MG63 (cell line): ENCODE data around the gene LAMA1. TPM values are rescaled to one million over a fixed set of nuclear protein-coding genes. Genes with fewer than 3 reads are reported as not detected.
A peak's percentile ranks its signal among the peaks of the same experiment; 100 is the strongest.
"Not testable (repeated sequence)": the region's sequence is repeated elsewhere in the genome, so short reads cannot be mapped to it uniquely, and the experiment has no call there.

ENCODE experiments used
- DNase-seq: peaks from one replicate; pipeline ENCODE4 v3.0.0-alpha.2; 2020
- H3K27me3 ChIP-seq: fragments of 250-450 bp; sonication (Bioruptor Pico); 2 replicates; pipeline ENCODE4 v1.5.1; 2020; ENCODE audit warnings: mild to moderate bottlenecking, moderate library complexity
- H3K36me3 ChIP-seq: fragments of 250-450 bp; sonication (Bioruptor Pico); 2 replicates; pipeline ENCODE4 v1.5.1; 2020; ENCODE audit warnings: mild to moderate bottlenecking, moderate library complexity
- H3K4me3 ChIP-seq: fragments of 250-450 bp; sonication (Bioruptor Pico); 2 replicates; pipeline ENCODE4 v1.5.1; 2020; ENCODE audit warnings: mild to moderate bottlenecking, moderate library complexity
- H3K9me3 ChIP-seq: fragments of 250-450 bp; sonication (Bioruptor Pico); 2 replicates; pipeline ENCODE4 v1.5.1; 2020; ENCODE audit warnings: mild to moderate bottlenecking, moderate library complexity
- total RNA-seq: library from RNA; depleted of rRNA; stranded (reverse); fragments of >200 nt; shearing (Covaris generic); gene quantifications from 2 replicates; pipeline ENCODE4 v1.2.3, GENCODE V29; 2014; ENCODE audit warnings: low replicate concordance

Gene LAMA1
- total RNA-seq, 1 experiment from 2014 or later: 1.6 TPM

DNA sequence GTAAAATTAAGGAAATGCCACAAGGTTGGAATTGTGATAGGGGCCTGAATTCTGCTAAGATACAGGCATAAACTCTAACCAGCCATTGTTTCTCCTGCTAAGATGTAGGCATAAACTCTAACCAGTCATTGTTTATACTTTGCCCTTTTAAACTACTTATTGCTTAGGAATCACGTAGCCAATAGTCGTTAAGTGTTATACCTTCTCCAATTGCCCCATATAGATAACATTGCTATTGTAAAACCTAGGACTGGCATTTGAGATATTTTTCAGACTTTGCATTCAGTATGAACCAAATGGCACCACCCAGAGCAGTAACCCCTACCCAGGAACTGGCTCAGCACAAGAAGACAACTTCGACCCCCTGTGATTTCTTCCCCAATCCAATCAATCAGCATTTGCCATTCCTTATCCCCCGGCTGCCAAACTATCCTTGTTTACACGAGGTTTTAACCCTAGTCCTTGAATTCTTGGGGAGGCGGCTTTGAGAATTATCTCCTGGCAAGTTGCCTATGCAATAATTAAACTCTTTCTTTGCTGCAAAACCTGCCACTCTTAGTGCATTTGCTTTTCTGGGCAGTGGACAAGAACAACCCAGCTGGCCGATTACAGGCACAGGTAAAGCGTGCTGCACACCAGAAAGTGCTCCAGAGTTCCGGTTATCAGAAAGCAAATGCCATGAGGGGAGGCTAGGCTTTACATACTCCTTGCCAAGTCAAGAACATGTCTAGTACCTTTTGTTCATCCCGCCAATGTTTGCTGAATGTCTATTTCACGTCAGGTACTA is 167.6 kb downstream of the LAMA1 start:
- no peak overlapping the region for H3K4me3 ChIP-seq
- H3K9me3 ChIP-seq: no peaks in the 10 kb centered on the region
- H3K27me3 ChIP-seq: no peaks in the 10 kb centered on the region
- no peak for DNase-seq
- no peaks in the 10 kb centered on the region for H3K36me3 ChIP-seq

DNA sequence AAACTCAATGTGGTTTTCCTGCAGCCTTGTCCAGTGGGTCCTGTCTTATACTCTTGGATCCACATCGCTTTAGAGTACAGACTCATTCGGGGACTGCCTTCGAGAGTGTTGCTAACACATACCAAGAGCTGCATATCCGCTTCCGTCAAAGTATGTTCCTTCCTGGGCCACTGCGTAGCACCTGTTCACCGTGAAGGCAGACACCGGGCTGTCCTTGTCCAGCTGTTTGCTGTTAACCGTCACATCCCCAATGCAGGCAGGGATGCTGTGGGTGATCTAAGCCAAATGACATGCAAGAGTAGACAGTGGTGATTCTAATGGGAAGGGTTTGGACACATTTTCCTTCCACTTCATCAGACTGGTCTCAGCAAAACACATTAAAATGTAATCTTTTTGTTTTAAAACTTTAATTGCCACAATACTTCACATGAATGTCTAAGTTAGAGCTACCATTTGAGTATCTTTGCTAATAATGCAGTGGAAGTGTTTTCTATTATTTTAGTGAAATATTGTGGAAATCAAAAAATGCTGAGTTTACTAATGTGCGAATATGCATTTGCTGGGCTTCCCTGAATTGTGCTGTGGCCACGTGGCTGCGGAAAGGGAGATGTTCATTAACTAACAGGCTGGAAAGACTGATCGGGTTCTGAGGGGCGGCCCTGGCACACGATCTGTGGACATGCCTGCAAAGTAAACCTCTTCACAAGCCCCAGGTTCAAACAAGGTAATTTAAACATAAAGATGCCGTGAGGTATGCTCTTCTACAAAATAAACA is 169.1 kb downstream of the LAMA1 start:
- H3K9me3 ChIP-seq: no peaks in the 10 kb centered on the region
- no peaks in the 10 kb centered on the region for H3K27me3 ChIP-seq
- H3K36me3 ChIP-seq: no peaks in the 10 kb centered on the region
- H3K4me3 ChIP-seq: no peak overlapping the region
- no peak for DNase-seq

DNA sequence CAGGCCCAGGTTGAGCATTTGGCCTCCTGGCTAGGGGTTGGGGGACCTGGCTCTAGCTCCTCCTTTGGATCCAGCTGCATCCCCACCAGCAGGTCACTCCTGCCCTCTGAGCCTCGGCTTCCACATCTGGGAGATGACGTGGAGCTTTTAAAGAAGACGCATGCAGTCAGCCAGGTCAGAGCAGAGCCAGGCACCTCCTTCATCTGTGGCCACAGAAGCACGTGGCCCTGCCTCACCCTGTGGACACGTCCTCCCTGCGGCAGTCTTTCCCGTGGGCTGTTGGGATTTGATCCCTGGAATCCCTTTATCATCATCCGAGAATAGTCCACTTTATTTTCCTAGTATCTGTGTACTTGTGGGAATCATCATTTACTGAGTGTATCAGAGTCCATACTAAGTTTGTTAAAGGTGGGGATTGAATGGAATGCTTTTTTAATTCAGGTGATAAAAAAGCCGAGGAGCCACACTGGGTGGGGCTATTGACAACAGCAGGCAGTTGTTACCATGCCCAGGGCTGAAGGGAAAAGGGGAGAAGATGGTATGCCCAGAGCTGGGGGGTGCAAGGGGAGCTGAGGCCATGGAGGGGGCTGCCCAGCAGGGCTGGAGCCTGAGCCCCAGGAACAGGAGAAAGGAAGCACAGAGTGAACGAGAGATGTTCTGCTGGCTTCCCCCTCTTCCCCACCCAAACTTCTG is 170.1 kb downstream of the LAMA1 start:
- no peak for DNase-seq
- Histone ChIP-seq H3K4me3 (no peak overlapping the region), H3K9me3 (no peaks in the 10 kb centered on the region), H3K36me3 (no peaks in the 10 kb centered on the region), H3K27me3 (no peaks in the 10 kb centered on the region)

DNA sequence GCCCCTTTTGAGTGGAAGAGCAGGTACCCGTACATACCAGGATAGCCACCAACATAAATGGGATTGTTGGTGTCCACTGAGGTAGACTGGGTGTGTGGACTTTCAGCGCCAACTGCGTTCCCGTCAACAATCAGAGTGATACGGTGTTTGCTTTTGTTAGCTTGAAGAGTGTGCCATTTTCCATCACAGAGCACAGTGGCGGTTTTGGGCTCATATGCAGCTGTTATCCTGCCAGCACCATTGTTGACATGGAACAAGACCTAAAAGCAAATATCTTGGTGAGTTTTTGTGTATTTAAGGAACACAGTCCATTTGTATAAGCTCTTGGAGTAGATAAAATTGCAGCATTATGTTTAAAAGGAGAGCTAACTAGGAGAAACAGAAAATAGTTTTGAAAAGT is 174.5 kb downstream of the LAMA1 start:
- H3K4me3 ChIP-seq: no peak overlapping the region
- H3K9me3 ChIP-seq: no peaks in the 10 kb centered on the region
- no peak for DNase-seq
- H3K36me3 ChIP-seq: no peaks in the 10 kb centered on the region
- H3K27me3 ChIP-seq: no peaks in the 10 kb centered on the region

DNA sequence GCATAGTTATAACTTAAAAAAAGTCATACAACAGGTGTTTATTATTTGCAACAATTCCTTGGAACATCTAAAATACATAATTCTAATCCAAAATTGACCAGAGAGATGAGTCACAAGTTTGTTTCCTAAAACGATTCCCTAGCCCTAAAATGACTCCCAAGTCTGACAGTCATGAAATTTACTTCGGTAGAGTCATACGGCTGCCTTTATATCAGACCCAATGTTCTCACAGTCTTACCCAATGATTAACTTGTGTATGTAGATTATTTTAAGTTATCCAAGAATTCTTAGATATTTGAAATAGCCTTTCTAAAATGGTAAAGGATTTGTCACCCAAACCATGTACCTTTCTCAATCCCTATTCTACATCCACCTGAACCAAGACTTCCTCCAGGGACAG is 174.9 kb downstream of the LAMA1 start:
- Histone ChIP-seq H3K9me3 (no peaks in the 10 kb centered on the region), H3K4me3 (no peak overlapping the region), H3K36me3 (no peaks in the 10 kb centered on the region)

DNA sequence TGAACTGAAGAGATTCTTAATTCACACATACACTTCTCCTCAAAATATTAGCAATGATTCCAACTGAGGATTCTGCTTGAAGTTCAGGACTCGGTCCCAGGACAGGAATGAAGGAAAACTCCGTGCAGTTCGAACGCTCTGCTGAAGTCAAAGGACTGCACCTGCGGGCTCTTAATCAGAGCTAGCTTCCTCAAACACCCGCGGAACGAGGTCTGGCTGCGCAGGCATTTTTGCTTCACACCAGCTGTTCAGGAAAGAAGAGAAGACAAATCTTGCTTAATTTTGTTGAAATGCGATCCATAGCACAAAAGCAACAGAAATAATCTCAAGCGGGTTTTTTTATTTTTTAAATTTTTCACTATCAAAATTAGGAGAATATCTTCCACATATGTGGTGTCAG is 175.6 kb downstream of the LAMA1 start:
- no peak for DNase-seq
- Histone ChIP-seq H3K27me3 (no peaks in the 10 kb centered on the region), H3K9me3 (no peaks in the 10 kb centered on the region), H3K4me3 (no peak overlapping the region), H3K36me3 (no peaks in the 10 kb centered on the region)

More for the DNA sequence above, 174.9 kb downstream of the LAMA1 start:
- H3K27me3 ChIP-seq: no peaks in the 10 kb centered on the region
- DNase-seq: no peak

DNA sequence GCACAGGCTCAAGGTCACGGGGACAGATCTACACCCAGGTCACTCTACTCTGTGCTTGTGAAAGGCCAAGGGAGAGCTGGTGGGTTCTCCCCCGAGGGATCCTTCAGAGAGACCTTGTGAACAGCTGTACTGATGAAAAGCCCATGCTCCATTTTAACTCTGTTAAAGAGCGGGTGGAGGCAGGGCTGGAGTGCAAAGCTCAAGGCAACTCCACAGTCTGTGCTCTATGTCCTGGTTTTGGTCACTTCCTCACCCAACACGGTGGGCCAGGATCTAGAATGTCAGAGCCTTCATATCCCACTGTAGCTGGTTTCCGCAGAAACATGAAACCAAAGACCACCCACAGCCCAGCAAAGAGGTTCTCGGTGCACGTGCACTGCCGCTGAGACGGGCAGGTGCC is 177.1 kb downstream of the LAMA1 start:
- Histone ChIP-seq H3K36me3 (no peaks in the 10 kb centered on the region), H3K4me3 (no peak overlapping the region), H3K9me3 (no peaks in the 10 kb centered on the region), H3K27me3 (no peaks in the 10 kb centered on the region)
- no peak for DNase-seq

DNA sequence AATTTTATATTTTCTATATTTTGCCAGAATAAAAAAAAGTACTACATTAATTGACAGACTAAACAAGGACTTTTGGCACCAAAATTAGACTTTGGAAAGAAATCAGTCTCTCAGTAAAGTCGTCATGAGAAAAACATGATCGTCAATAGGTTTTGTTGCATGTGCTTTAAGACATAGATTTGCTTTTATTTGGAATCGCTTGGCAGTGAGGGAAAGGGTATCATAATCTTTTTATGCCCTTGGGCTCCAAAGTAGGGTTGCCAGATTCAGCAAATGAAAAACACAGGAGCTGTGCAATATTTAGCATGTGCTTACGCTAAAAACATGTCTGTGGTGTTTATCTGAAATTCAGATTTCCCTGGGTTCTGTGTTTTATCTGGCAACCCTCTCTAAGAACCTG is 177.6 kb downstream of the LAMA1 start:
- Histone ChIP-seq H3K9me3 (no peaks in the 10 kb centered on the region), H3K4me3 (no peak overlapping the region), H3K27me3 (peaks cover under 1% of the 10 kb centered on the region; the same call in 1 of the 2 replicates), H3K36me3 (no peaks in the 10 kb centered on the region)
- DNase-seq: no peak

DNA sequence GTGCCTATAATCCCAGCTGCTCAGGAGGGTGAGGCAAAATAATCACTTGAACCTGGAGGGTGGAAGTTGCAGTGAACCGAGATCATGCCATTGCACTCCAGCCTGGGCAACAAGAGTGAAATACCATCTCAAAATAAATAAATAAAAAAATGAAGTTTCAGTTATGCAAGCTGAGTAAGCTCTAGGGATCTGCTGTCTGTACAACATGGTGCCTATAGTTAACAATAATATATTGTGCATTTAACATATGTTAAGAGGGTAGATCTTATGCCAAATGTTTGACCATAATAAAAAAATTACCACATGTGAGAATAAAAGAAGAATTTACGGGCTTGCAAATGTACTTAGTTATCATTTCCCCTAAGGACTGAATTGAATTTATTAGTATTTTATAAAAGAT is 179.2 kb downstream of the LAMA1 start:
- H3K4me3 ChIP-seq, H3K27me3 ChIP-seq, DNase-seq, H3K36me3 ChIP-seq, H3K9me3 ChIP-seq: not testable (repeated sequence)

DNA sequence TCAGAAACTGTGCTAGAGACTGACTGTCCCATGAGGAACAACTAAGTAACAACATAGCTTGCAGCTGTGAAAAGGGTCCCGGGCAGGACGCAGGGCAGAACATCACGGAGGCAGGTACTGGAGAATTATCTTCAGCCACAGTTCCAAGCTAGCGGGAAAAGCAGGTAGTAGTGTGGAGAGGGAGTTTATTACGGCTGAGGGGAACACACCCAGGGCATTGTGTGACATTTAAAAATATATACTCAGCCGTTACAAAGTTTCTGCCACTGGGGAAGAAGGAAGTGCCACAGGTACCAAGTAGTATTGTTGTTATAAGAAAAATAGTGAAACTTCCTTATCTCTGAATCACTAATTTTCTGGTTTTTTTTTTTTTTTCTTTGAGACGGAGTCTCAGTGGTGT is 179.6 kb downstream of the LAMA1 start:
- H3K4me3 ChIP-seq: no peak overlapping the region
- no peaks in the 10 kb centered on the region for H3K36me3 ChIP-seq
- H3K9me3 ChIP-seq: no peaks in the 10 kb centered on the region
- peaks cover 7% of the 10 kb centered on the region for H3K27me3 ChIP-seq
- DNase-seq: no peak

DNA sequence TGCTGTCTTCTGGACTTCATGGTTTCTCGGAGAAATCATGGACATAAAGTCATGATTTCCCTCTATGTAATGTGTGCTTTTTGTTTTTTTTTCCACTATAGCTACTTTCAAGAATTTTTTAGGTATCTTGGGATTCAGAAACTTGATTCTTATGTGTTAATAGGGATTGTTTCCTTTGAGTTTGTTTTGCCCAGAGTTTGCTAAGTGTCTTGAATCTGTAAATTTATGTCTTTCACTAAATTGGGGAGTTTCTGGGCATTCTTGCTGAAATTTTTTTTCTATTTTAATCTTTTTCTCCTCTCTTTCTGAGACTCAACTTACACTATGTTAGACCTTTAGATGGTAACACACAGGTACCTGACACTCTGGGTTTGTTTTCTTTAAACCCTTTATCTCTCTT is 182.7 kb downstream of the LAMA1 start:
- Histone ChIP-seq H3K27me3 (peaks cover 7% of the 10 kb centered on the region), H3K4me3 (no peak overlapping the region), H3K9me3 (no peaks in the 10 kb centered on the region), H3K36me3 (no peaks in the 10 kb centered on the region)
- DNase-seq: no peak

DNA sequence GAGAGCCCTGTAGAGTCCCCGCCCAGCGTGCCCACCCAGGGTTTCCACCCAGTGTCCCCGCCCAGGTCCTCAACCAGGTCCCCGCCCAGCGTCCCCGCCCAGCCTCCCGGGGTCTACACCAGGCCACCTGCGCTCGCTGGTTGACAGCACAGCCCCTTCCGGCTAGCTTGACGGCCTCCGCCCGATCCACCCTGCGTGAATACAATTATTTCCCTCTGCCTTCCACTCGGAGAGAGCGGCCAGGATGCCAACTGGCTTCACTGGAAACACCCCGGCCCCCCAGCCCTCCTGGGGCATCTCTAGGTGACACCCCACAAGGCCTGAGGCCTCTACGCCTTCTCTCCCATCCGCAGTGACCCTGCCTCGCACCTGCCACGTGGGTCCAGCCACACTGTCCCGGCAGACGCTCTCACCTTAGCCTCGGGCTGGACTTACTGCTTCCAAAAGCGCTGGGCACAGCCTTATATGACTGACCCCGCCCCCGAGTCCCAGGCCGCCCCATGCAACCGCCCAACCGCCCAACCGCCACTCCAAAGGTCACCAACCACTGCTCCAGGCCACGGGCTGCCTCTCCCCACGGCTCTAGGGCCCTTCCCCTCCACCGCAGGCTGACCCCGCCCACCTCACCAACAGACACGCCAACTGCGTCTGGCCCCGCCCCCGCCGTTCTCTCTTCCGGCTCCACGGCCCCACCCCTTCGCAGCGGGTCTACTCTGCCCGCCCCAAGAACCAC is 188.1 kb downstream of the LAMA1 start:
- Histone ChIP-seq H3K9me3 (no peaks in the 10 kb centered on the region), H3K4me3 (peak overlapping the region; percentile 34), H3K36me3 (no peaks in the 10 kb centered on the region), H3K27me3 (peaks cover 4% of the 10 kb centered on the region; the same call in 1 of the 2 replicates)
- peak; percentile 71 for DNase-seq

DNA sequence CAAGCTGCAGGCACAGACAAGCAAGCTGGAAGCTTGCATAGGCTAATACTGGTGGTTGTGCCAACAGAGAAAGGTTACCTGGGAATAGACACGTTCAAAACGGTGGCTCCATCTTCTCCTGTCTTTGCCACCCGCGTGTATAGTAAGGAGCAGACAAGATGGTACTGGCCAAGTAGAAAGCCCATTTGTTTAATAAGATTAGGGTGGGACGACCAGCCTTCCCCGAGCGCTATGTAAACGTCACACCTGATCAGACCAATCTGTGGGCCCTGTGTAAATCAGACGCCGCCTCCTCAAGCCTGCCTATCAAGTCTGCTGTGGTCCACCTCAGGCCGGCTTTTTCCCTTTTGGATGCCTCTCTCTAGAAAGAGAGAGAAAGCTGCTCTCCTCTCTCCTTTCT is 189.2 kb downstream of the LAMA1 start:
- H3K36me3 ChIP-seq: no peaks in the 10 kb centered on the region

DNA sequence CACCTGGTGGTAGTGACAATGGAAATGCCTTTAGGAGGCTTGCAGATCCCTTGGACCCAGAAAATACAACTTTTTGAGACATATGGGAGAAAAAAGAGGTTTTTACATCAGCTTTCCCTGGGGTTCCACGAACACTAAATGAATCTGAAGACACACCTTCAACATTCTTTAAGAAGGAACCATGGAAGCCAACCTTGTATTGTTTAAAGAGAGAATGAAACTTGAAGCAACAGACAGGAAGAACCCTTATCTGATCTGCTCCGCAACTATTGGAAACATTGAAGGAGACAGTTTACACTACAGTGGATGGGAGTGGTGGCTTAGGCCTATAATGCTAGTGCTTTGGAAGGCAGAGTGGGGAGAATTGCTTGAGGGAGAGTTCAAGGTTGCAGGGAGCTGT is 190.4 kb downstream of the LAMA1 start:
- no peak for DNase-seq
- H3K4me3 ChIP-seq: no peak overlapping the region
- H3K36me3 ChIP-seq: no peaks in the 10 kb centered on the region
- no peaks in the 10 kb centered on the region for H3K27me3 ChIP-seq
- H3K9me3 ChIP-seq: no peaks in the 10 kb centered on the region

More for the DNA sequence above, 189.2 kb downstream of the LAMA1 start:
- Histone ChIP-seq H3K4me3 (no peak overlapping the region), H3K9me3 (no peaks in the 10 kb centered on the region), H3K27me3 (no peaks in the 10 kb centered on the region)
- DNase-seq: no peak

DNA sequence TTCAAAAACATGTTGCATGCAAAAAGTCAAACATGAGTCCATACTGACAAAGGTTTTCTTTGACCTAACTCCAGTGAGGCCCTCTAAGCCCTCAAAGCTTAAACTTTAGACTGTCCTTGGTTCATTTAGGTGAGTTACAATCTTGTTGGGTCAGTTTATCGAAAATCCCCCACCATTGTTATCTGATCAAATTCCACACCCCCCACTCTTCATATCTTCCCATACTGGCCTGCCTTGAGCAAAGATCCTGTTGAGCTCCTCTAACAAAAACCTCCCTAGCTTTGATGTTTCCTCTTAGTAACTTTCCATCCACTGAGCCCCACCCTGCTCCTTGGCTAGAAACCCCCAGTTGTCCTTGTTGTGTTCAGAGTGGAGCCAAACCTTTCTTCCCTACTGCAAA is 194.4 kb downstream of the LAMA1 start:
- H3K36me3 ChIP-seq: no peaks in the 10 kb centered on the region
- H3K9me3 ChIP-seq: no peaks in the 10 kb centered on the region

DNA sequence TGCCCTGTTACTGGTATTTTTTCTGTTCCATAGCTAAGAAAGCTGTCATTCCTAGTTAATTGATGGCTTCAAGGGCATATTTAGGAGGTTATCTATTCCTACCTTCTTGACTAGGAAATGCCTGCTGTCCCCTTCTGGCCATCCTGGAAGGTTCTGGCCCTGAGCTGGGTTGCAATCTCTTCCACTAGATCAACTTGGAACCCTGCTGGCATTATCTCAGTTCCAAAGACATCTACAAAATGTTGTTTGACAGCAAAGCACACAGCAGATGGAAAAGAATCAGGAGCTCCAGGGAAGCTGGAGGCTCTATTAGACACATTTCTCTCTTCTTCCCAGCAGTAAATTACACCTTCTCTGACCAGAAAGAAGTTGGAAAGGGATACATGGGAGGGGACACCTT is 196.0 kb downstream of the LAMA1 start:
- DNase-seq: no peak
- no peaks in the 10 kb centered on the region; the same call in 1 of the 2 replicates for H3K27me3 ChIP-seq
- no peaks in the 10 kb centered on the region for H3K36me3 ChIP-seq
- H3K9me3 ChIP-seq: no peaks in the 10 kb centered on the region
- no peak overlapping the region for H3K4me3 ChIP-seq

More for the DNA sequence above, 194.4 kb downstream of the LAMA1 start:
- Histone ChIP-seq H3K4me3 (no peak overlapping the region), H3K27me3 (no peaks in the 10 kb centered on the region; the same call in 1 of the 2 replicates)
- DNase-seq: no peak
